HCT116 (cell line): ENCODE results near the gene BCAR1. TPM values are rescaled to one million over a fixed set of nuclear protein-coding genes. Genes with fewer than 3 reads are reported as not detected.

Experiments used
- ATAC-seq: fragments of 200-7000 bp; cut with Tn5 transposase; 2 replicates; pipeline ENCODE4 v1.9.1; 2020; ENCODE audit warnings: mild to moderate bottlenecking, moderate library complexity
- BruUV-seq: library from RNA; stranded (reverse); fragments of 400-500 nt; replicated peaks from 2 replicates; lab custom pipeline; 2021; lab: Mats Ljungman, UMichigan
- CTCF ChIA-PET: fragments of 300-600 bp; sonication (Branson Sonifier 250); formaldehyde crosslinking; loops from one replicate; lab custom pipeline; 2021; ENCODE audit warnings: antibody characterized with exemption; lab: Charles Lee
- POLR2A ChIA-PET: fragments of 300-600, 350-600 bp; sonication (Branson Sonifier 250); formaldehyde crosslinking; loops from one replicate; lab custom pipeline; 2021; ENCODE audit warnings: antibody characterized with exemption; lab: Charles Lee
- RAD21 ChIA-PET, 2 experiments: fragments of 300-600 bp; sonication (Branson Sonifier 250); formaldehyde crosslinking; loops; one replicate each; lab custom pipeline; 2023; ENCODE audit warnings: low total read pairs in 2 of 2; ENCODE audit not compliant: uncharacterized antibody in 2 of 2, unreplicated experiment in 2 of 2, low non-redundant PET in 1 of 2; lab: Charles Lee
- DNase-seq: peaks from one replicate; pipeline ENCODE4 v3.0.0-alpha.2; 2010; ENCODE audit warnings: low read depth, low spot score
- H2AFZ ChIP-seq: fragments of 200-600 bp; shearing (Covaris generic), sonication (generic); 2 replicates; pipeline ENCODE4 v1.6.1; 2017; ENCODE audit warnings: low read depth, mixed run types, mixed read lengths, antibody characterized with exemption, low read length; ENCODE audit not compliant: poor library complexity, severe bottlenecking
- H3K27ac ChIP-seq: 2 replicates; pipeline ENCODE4 v1.5.1; 2012; ENCODE audit warnings: low read depth, low read length
- H3K27me3 ChIP-seq: fragments of 200-600 bp; sonication (generic); 2 replicates; pipeline ENCODE4 v1.6.1; 2016; ENCODE audit warnings: mixed run types, low read length, mixed read lengths; ENCODE audit not compliant: insufficient read depth
- H3K36me3 ChIP-seq, 2 experiments: fragments of 200-500 bp in 1 of 2; fragments of 200-600 bp in 1 of 2; sonication (Bioruptor generic) in 1 of 2; sonication (generic) in 1 of 2; 2 replicates each; pipeline versions ENCODE4 v1.5.1 to v1.6.1; 2014 to 2016; ENCODE audit warnings: low read length in 2 of 2, inconsistent platforms in 1 of 2, mixed read lengths in 1 of 2, mixed run types in 1 of 2; ENCODE audit not compliant: insufficient read depth in 2 of 2, control insufficient read depth in 1 of 2
- H3K4me1 ChIP-seq, 2 experiments: fragments of 200-600 bp in 1 of 2; sonication (generic) in 1 of 2; 2 replicates each; pipeline versions ENCODE4 v1.5.1 to v1.6.1; 2012 to 2017; ENCODE audit warnings: low read length in 2 of 2, inconsistent platforms in 1 of 2, mild to moderate bottlenecking in 1 of 2, mixed read lengths in 1 of 2, mixed run types in 1 of 2, moderate library complexity in 1 of 2; ENCODE audit not compliant: insufficient read depth in 2 of 2, control insufficient read depth in 1 of 2
- H3K4me2 ChIP-seq: fragments of 200-600 bp; sonication (generic); 2 replicates; pipeline ENCODE4 v1.6.1; 2017; ENCODE audit warnings: mixed run types, low read length, mixed read lengths
- H3K4me3 ChIP-seq, 2 experiments: fragments of 200-600 bp in 1 of 2; sonication (generic) in 1 of 2; replicated peaks in 1 of 2; 2 replicates each; pipeline ENCODE4 v1.5.1; 2011 to 2016; ENCODE audit warnings: low read length in 2 of 2, control low read depth in 1 of 2, low read depth in 1 of 2, mild to moderate bottlenecking in 1 of 2, mixed read lengths in 1 of 2, mixed run types in 1 of 2
- H3K79me2 ChIP-seq: fragments of 200-600 bp; sonication (generic); 2 replicates; pipeline ENCODE4 v1.6.1; 2017; ENCODE audit warnings: mild to moderate bottlenecking, mixed run types, low read length, moderate library complexity, mixed read lengths; ENCODE audit not compliant: insufficient read depth
- H3K9ac ChIP-seq: fragments of 200-600 bp; sonication (generic); 2 replicates; pipeline ENCODE4 v1.6.1; 2016; ENCODE audit warnings: low read length, mixed read lengths
- H3K9me2 ChIP-seq: fragments of 200-600 bp; sonication (generic), shearing (Covaris generic); 2 replicates; pipeline ENCODE4 v1.6.1; 2017; ENCODE audit warnings: mixed run types, mild to moderate bottlenecking, moderate library complexity; ENCODE audit not compliant: insufficient read depth
- H3K9me3 ChIP-seq, 2 experiments: fragments of 200-500 bp in 1 of 2; fragments of 200-600 bp in 1 of 2; sonication (Bioruptor generic) in 1 of 2; sonication (generic) in 1 of 2; 2 replicates each; pipeline ENCODE4 v1.6.1; 2014 to 2017; ENCODE audit warnings: low read length in 2 of 2, mixed read lengths in 2 of 2, inconsistent platforms in 1 of 2, low read depth in 1 of 2, mild to moderate bottlenecking in 1 of 2, mixed run types in 1 of 2, moderate library complexity in 1 of 2; ENCODE audit not compliant: control insufficient read depth in 1 of 2, insufficient read depth in 1 of 2
- H4K20me1 ChIP-seq: fragments of 200-600 bp; sonication (generic), shearing (Covaris generic); 2 replicates; pipeline ENCODE4 v1.6.1; 2017; ENCODE audit warnings: mixed run types, mild to moderate bottlenecking, moderate library complexity; ENCODE audit not compliant: insufficient read depth
- CBX3 ChIP-seq: IDR thresholded peaks from 2 replicates; pipeline ENCODE4 v1.6.1; 2012; ENCODE audit warnings: low read depth
- CEBPB ChIP-seq: IDR thresholded peaks from 2 replicates; pipeline ENCODE4 v1.6.1; 2012; ENCODE audit warnings: low read depth
- EGR1 ChIP-seq: IDR thresholded peaks from 2 replicates; pipeline ENCODE4 v1.6.1; 2012; ENCODE audit warnings: low read depth
- ELF1 ChIP-seq: IDR thresholded peaks from 2 replicates; pipeline ENCODE4 v1.6.1; 2012; ENCODE audit warnings: low read depth, borderline replicate concordance
- EZH2 ChIP-seq: fragments of 200-600 bp; sonication (generic); IDR thresholded peaks from 2 replicates; pipeline ENCODE4 v1.6.1; 2017; ENCODE audit warnings: antibody characterized with exemption, mixed run types
- EZH2phosphoT487 ChIP-seq: fragments of 200-600 bp; IDR thresholded peaks from 2 replicates; pipeline ENCODE4 v1.6.1; 2018; ENCODE audit warnings: antibody characterized with exemption, borderline replicate concordance
- FOSL1 ChIP-seq: IDR thresholded peaks from 2 replicates; pipeline ENCODE4 v1.6.1; 2012; ENCODE audit warnings: low read depth
- POLR2A ChIP-seq: IDR thresholded peaks from 2 replicates; pipeline ENCODE4 v1.7.0; 2011; ENCODE audit warnings: borderline replicate concordance; ENCODE audit not compliant: insufficient read depth, insufficient read length; ENCODE audit errors: extremely low read depth
- RAD21 ChIP-seq: IDR thresholded peaks from 2 replicates; pipeline ENCODE4 v1.6.1; 2012; ENCODE audit warnings: low read depth, mild to moderate bottlenecking
- SIN3A ChIP-seq: IDR thresholded peaks from 2 replicates; pipeline ENCODE4 v1.6.1; 2012; ENCODE audit warnings: low read depth
- SP1 ChIP-seq: IDR thresholded peaks from 2 replicates; pipeline ENCODE4 v1.6.1; 2012; ENCODE audit warnings: low read depth
- TCF7L2 ChIP-seq: IDR thresholded peaks from 2 replicates; pipeline ENCODE4 v1.7.0; 2011; ENCODE audit warnings: borderline replicate concordance, inconsistent platforms; ENCODE audit not compliant: insufficient read depth, insufficient read length; ENCODE audit errors: extremely low read depth
- YY1 ChIP-seq: IDR thresholded peaks from 2 replicates; pipeline ENCODE4 v1.6.1; 2011; ENCODE audit warnings: low read length, low read depth, moderate library complexity, mild to moderate bottlenecking; ENCODE audit not compliant: insufficient replicate concordance; ENCODE audit errors: extremely low read depth
- ZFX ChIP-seq: fragments of 450-650 bp; IDR thresholded peaks from 2 replicates; pipeline ENCODE4 v1.6.1; 2017
- ZNF274 ChIP-seq: fragments of 200-500 bp; sonication (Bioruptor generic); IDR thresholded peaks from 2 replicates; pipeline ENCODE4 v1.6.1; 2014; ENCODE audit warnings: mild to moderate bottlenecking, low read depth, low read length, inconsistent platforms
- intact Hi-C: fragments of 100-400 bp; cut with micrococcal nuclease; formaldehyde crosslinking; loops from 2 replicates; pipeline ENCODE4 v1.10.0; 2022
- total RNA-seq: library from RNA; stranded (reverse); gene quantifications from one replicate; pipeline ENCODE4 v1.2.1, GENCODE V29; 2021; ENCODE audit not compliant: unreplicated experiment
- TF ChIP-seq, protein P1 (sequence below): IDR thresholded peaks from 2 replicates; pipeline ENCODE4 v1.6.1; 2012
- TF ChIP-seq, protein P2 (sequence below), 3 experiments: fragments of 200-600 bp in 1 of 3; sonication (generic) in 1 of 3; IDR thresholded peaks in 2 of 3; conservative IDR thresholded peaks in 1 of 3; 2 replicates each; pipeline ENCODE4 v1.5.1; 2012 to 2017; ENCODE audit warnings: low read depth in 2 of 3, low read length in 2 of 3, antibody characterized with exemption in 1 of 3, borderline replicate concordance in 1 of 3, control low read depth in 1 of 3, mild to moderate bottlenecking in 1 of 3, mixed read lengths in 1 of 3, mixed run types in 1 of 3, moderate library complexity in 1 of 3; ENCODE audit not compliant: insufficient read depth in 1 of 3

The BCAR1 gene
- total RNA-seq, 1 experiment from 2014 or later, result 49.6 TPM

DNA sequence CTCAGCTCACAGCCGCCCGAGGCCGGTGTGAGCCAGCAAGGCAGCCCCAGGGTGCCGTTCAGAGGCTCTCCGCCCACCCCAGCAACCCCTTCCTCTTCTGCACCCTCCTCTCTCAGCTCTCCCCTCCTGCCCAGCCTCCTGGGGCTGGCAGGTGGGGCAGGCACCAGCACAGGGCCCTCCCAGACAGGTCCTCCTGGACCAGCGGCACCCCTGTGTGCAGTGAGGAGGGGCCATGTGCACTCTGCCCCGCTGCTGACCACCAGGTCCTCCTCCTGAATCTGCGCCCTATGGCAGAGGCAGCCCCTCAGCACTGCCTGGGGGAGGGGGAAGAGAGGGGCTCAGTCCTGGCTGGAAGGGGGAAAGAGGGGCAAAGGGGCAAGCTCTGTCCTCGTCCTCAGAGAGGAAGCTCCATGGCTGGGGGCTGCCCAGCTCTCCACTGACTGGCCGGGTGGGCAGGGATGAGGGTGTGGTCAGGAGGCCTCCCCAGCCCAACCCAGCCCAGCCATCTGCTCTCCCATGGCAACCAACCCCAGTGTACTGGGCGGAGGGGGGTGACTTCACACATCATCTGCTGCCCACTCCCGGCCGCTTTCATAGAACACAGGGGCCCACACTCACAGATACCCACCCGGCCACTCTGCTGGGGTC is 5.4 kb upstream of the BCAR1 start:
- H3K9me3 ChIP-seq, result no peaks in the 10 kb centered on the region
- peaks cover 29 to 54% of the 10 kb centered on the region in 2 experiments for H3K4me1 ChIP-seq
- H4K20me1 ChIP-seq, result no peaks in the 10 kb centered on the region
- no peak for DNase-seq
- no peaks in the 10 kb centered on the region for H3K36me3 ChIP-seq
- peaks cover 71% of the 10 kb centered on the region for H3K79me2 ChIP-seq
- no peak for TF ChIP-seq SIN3A
- no peak for TF ChIP-seq FOSL1
- TF ChIP-seq ELF1, result no peak
- TF ChIP-seq EGR1, result no peak
- TF ChIP-seq YY1, result no peak
- TF ChIP-seq TCF7L2, result no peak
- no peak for TF ChIP-seq ZFX
- ATAC-seq, result no peak
- RAD21 ChIA-PET, result no interaction called here
- no peak overlapping the region; the same call in 1 of the 2 replicates for H3K27ac ChIP-seq
- CTCF ChIA-PET, result no interaction called here
- POLR2A ChIA-PET, result no interaction called here
- peak overlapping the region; percentile 30; the same call in 1 of the 2 replicates for H3K4me2 ChIP-seq
- BruUV-seq, result no TSS peak
- H3K4me3 ChIP-seq, result no peak overlapping the region
- no peak overlapping the region for H2AFZ ChIP-seq
- no peak overlapping the region for H3K9ac ChIP-seq
- no peaks in the 10 kb centered on the region for H3K27me3 ChIP-seq
- intact Hi-C loops, result no loop called here
- H3K9me2 ChIP-seq, result no peaks in the 10 kb centered on the region

DNA sequence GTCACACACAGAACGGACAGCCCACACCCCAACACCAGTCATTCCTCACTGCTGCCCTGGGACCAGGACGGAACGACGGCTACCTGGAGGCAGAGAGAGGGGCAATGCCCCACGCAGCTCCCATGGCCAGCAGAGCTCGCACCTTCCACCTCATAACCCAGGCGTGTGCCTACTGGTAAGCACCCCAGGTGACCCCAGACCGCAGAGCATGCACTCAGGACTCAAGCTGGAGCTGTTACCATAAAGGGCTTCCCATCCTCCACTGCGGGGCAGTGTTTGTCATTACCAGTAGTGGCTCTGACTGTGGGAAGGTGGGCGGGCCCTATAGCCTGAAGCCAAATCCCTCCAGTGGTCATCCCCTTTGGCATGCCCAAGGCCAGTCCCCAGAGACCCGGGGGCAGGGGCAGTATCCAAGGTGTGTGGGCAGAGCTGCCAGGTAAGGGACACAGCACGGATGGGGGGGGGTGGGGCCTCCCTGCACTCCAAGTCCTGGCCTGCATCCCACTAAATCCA is 4.7 kb upstream of the BCAR1 start:
- H3K36me3 ChIP-seq, result no peaks in the 10 kb centered on the region
- intact Hi-C loops, result no loop called here
- no peaks in the 10 kb centered on the region for H3K9me2 ChIP-seq
- POLR2A ChIA-PET, result interaction anchor here (1.2 kb wide), 1 partner anchor 649 kb away, joined by 4 read pairs; the partner anchor contains the start of gene GLG1
- H3K4me1 ChIP-seq, result peaks cover 31 to 57% of the 10 kb centered on the region in 2 experiments
- RAD21 ChIA-PET, result no interaction called here
- H4K20me1 ChIP-seq, result no peaks in the 10 kb centered on the region
- CTCF ChIA-PET, result no interaction called here
- ATAC-seq, result no peak
- H3K27ac ChIP-seq, result no peak overlapping the region; the same call in 1 of the 2 replicates
- H3K4me2 ChIP-seq, result peak overlapping the region; percentile 30; the same call in 1 of the 2 replicates
- no TSS peak for BruUV-seq
- no peak overlapping the region for H3K4me3 ChIP-seq
- H3K79me2 ChIP-seq, result peaks cover 67% of the 10 kb centered on the region
- H3K27me3 ChIP-seq, result no peaks in the 10 kb centered on the region
- no peak overlapping the region for H3K9ac ChIP-seq
- DNase-seq, result no peak
- no peaks in the 10 kb centered on the region for H3K9me3 ChIP-seq
- no peak overlapping the region for H2AFZ ChIP-seq
- TF ChIP-seq, protein P1, sequence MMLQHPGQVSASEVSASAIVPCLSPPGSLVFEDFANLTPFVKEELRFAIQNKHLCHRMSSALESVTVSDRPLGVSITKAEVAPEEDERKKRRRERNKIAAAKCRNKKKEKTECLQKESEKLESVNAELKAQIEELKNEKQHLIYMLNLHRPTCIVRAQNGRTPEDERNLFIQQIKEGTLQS, result no peak
- TF ChIP-seq ZNF274 (no peak), SP1 (no peak), ELF1 (no peak), EZH2phosphoT487 (no peak), EZH2 (no peak), RAD21 (no peak), SIN3A (no peak), POLR2A (no peak), CEBPB (no peak), CBX3 (no peak), FOSL1 (no peak)
- TF ChIP-seq, protein P2, sequence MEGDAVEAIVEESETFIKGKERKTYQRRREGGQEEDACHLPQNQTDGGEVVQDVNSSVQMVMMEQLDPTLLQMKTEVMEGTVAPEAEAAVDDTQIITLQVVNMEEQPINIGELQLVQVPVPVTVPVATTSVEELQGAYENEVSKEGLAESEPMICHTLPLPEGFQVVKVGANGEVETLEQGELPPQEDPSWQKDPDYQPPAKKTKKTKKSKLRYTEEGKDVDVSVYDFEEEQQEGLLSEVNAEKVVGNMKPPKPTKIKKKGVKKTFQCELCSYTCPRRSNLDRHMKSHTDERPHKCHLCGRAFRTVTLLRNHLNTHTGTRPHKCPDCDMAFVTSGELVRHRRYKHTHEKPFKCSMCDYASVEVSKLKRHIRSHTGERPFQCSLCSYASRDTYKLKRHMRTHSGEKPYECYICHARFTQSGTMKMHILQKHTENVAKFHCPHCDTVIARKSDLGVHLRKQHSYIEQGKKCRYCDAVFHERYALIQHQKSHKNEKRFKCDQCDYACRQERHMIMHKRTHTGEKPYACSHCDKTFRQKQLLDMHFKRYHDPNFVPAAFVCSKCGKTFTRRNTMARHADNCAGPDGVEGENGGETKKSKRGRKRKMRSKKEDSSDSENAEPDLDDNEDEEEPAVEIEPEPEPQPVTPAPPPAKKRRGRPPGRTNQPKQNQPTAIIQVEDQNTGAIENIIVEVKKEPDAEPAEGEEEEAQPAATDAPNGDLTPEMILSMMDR (IDR thresholded peaks at IDR 0.05 in 2 of 3, conservative IDR thresholded peaks at IDR 0.05 in 1 of 3; ENCODE audit: borderline replicate concordance in 1 of 3, insufficient read depth in 1 of 3, low read depth in 2 of 3, low read length in 2 of 3), result no peak
